Keratinocyte (primary cell): ENCODE measurements around the gene WDR4.
"Not testable (repeated sequence)": the region's sequence is repeated elsewhere in the genome, so short reads cannot be mapped to it uniquely, and the experiment has no call there.

ENCODE experiments used
- EZH2 ChIP-seq: IDR thresholded peaks from one replicate; pipeline ENCODE4 v1.6.1; 2012; ENCODE audit warnings: inconsistent platforms, mild to moderate bottlenecking, low read length, moderate library complexity
- TF ChIP-seq, protein P1 (sequence below), 3 experiments: IDR thresholded peaks in 1 of 3; conservative IDR thresholded peaks in 1 of 3; optimal IDR thresholded peaks in 1 of 3; 2 replicates in 2 of 3; 3 replicates in 1 of 3; pipeline versions ENCODE3 to v1.5.1; 2011; ENCODE audit warnings: low read length in 3 of 3, mild to moderate bottlenecking in 3 of 3, moderate library complexity in 2 of 3, control low read depth in 1 of 3, inconsistent platforms in 1 of 3; ENCODE audit not compliant: insufficient read depth in 2 of 3; ENCODE audit errors: extremely low read depth in 1 of 3

DNA sequence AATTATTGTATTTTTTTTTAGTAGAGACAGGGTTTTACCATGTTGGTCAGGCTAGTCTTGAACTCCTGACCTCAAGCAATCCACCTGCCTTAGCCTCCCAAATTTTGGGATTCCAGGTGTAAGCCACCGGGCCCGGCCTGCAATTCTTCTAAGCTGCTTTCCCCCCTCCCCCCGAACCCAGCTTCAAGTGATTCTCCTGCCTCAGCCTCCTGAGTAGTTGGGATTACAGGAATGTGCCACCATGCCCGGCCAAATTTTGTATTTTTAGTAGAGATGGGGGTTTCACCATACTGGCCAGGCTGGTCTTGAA lies 47.1 kb downstream of the WDR4 start:
- TF ChIP-seq, protein P1, sequence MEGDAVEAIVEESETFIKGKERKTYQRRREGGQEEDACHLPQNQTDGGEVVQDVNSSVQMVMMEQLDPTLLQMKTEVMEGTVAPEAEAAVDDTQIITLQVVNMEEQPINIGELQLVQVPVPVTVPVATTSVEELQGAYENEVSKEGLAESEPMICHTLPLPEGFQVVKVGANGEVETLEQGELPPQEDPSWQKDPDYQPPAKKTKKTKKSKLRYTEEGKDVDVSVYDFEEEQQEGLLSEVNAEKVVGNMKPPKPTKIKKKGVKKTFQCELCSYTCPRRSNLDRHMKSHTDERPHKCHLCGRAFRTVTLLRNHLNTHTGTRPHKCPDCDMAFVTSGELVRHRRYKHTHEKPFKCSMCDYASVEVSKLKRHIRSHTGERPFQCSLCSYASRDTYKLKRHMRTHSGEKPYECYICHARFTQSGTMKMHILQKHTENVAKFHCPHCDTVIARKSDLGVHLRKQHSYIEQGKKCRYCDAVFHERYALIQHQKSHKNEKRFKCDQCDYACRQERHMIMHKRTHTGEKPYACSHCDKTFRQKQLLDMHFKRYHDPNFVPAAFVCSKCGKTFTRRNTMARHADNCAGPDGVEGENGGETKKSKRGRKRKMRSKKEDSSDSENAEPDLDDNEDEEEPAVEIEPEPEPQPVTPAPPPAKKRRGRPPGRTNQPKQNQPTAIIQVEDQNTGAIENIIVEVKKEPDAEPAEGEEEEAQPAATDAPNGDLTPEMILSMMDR (optimal IDR thresholded peaks at IDR 0.05 in 1 of 3, IDR thresholded peaks at IDR 0.05 in 1 of 3, conservative IDR thresholded peaks at IDR 0.05 in 1 of 3; ENCODE audit: extremely low read depth in 1 of 3, insufficient read depth in 2 of 3, low read length in 3 of 3), result not testable (repeated sequence)
- TF ChIP-seq EZH2, result not testable (repeated sequence)
